GM18508 (cell line): ENCODE data around the gene TRIP12.
"Not testable (repeated sequence)": the region's sequence is repeated elsewhere in the genome, so short reads cannot be mapped to it uniquely, and the experiment has no call there.

Experiments
- ATAC-seq: cut with Tn5 transposase; IDR thresholded peaks from one replicate; pipeline ENCODE4 v1.9.1; 2021; ENCODE audit warnings: moderate number of reproducible peaks; ENCODE audit not compliant: insufficient read depth, unreplicated experiment

TRIP12 gene

GRCh38 chr2:229921101-229921891, 513 bp downstream of the TRIP12 start:
- no peak for ATAC-seq

- ATAC-seq = no peak
Measured at GRCh38 chr2:229920011-229920641, 1.7 kb downstream of the TRIP12 start.

DNA sequence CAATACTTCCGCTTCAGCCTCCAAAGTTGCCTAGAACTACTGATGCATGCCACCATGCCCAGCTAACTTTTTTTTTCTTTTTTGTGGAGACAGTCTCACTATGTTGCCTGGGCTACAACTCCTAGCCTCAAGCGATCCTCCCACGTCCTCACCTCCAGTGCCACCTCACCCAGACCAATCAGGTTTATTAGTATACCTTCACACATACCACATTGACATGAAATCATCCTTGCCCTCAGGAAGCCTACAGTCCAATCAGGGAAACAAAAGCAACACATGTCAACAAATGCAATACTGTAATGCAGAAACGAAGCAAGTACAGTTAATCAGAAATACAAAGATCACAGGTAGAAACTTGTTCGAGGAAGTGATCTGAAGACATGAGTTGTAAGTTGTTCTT, 4.0 kb downstream of the TRIP12 start:
- ATAC-seq = no peak

DNA sequence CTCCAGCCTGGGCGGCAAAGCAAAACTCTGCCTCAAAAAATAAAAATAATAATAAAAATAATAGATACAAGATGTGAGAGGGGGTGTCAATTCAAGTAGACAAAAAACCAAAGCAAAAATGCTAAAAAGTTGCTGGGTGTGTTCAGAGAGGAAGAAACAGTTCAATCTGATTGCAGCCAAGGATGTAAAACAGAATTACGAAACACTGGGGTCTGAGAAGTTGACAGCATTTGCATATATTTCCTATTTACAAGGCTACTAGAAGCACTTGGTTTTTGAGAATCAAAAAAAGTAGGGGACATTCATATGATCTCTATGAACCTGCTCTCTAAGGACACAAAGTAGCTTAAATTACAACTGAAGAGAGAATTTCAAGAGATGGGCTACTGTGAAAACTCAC, 7.6 kb downstream of the TRIP12 start:
- ATAC-seq = no peak

DNA sequence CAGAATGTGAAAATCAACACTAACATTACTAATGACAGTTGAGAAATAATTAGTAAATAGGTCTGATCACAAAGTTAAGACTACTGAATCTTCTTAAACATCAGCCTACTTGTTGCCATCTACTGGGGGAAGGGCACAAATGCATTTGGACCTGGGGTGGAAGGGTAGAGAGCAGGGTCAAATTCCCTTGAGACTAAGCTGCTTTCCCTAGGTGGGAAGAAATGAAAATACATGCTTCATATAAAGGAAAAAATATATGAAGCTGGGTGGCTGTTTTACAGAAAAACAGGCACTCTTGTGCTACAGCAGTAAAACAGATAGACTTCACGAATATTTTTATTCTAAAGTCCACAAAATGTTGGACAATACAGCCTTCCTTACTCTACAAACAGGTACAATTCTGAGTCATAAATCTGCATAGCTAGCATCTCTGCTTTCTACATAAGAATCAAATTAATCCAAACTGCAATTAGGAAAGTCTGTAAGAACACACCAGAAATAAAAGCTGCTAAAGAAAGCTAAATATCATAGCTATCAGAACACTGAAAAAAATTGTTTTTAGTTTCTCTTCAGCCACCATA, 10.9 kb downstream of the TRIP12 start:
- ATAC-seq = no peak

- no peak for ATAC-seq
Measured at GRCh38 chr2:229910147-229910831, 11.5 kb downstream of the TRIP12 start.

- ATAC-seq = no peak
Measured at GRCh38 chr2:229909090-229909489, 12.7 kb downstream of the TRIP12 start.

DNA sequence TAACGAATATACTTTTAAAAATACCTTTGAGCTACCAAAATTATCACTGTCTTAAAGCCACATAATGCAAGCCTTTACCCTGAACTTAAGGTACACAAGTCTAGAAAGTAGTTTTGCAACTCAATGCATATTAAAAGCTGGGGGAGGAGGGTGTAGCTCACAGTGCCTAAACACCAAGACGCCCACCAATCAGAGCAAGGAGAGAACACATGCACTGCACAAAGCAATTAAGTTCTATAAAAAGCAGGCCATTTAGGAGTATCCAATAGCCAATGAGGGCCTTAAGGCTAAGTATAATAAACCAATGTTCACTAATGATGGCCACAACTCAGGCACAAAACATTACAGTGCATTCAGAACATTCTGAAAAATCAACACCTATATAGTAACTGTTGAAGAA, 16.2 kb downstream of the TRIP12 start:
- no peak for ATAC-seq

GRCh38 chr2:229903037-229903436, 18.8 kb downstream of the TRIP12 start:
- no peak for ATAC-seq

DNA sequence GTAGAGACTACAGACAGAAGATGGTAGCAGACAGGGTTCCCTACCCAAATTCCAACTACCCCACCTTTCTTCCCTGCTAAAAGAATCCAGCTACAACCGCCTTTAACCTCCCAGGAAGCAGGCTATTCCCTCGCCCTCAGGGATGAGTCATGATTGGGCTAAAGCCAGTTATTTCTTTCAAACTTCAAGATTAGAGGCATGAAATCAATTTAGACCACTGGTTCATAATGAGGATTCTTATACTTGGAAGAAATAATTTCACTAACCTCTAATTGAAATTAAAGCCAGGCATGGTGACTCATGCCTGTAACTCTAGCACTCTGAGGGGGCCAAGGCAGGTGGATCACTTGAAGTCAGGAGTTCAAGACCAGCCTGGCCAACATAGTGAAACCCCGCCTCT, 20.0 kb downstream of the TRIP12 start:
- ATAC-seq = no peak

DNA sequence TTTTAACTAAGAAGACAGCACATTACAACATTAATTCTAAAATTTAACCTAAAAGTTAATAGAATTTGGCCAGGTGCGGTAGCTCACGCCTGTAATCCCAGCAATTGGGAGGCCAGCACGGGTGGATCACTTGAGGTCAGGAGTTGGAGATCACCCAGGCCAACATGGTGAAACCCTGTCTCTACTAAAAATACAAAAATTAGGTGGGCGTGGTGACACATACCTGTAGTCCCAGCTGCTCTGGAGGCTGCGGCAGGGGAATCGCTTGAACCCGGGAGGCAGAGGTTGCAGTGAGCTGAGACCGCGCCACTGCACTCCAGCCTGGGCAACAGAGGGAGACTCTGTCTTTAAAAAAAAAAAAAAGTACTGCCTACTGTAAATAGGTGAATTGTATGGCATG, 21.3 kb downstream of the TRIP12 start:
- not testable (repeated sequence) for ATAC-seq

GRCh38 chr2:229900012-229900411, 21.8 kb downstream of the TRIP12 start:
- no peak for ATAC-seq

GRCh38 chr2:229899604-229900003, 22.2 kb downstream of the TRIP12 start:
- ATAC-seq = no peak

DNA sequence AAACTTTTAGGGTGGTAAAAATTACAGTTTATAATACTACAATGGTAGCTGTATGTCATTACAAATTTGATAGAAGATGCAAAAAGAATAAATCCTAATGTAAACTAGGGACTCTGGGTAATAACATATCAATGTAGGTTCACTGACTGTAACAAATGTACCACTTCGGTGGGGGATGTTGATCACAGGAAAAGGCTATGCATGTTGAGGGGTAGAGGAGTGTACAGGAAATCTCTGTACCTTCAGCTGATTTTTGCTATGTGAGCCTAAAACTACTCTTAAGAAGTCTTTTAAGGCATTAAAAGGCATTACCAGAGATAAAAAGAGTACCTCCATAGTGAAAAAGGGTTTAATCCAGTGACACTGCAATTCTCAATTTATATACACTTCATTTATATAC, 25.0 kb downstream of the TRIP12 start:
- ATAC-seq = no peak

DNA sequence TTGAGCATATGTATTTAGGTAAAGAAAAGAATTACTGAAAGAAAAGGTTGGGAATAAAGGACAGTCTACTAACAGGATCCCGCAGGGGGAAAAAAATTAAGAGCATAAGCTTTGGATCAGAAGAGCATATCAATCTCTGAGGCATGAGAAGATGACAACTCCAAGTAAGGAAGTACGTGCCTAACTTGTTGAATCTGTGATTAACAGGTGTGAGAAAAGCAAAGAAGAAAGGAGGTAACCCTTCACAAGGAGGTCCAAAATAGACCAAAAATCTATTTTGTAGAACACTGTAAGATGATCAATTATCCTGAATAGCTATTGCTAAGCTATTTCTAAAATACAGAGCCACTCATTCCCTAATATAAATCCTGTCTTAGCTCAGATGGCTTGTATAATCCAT, 32.8 kb downstream of the TRIP12 start:
- no peak for ATAC-seq

GRCh38 chr2:229888031-229888430, 33.8 kb downstream of the TRIP12 start:
- ATAC-seq = no peak

DNA sequence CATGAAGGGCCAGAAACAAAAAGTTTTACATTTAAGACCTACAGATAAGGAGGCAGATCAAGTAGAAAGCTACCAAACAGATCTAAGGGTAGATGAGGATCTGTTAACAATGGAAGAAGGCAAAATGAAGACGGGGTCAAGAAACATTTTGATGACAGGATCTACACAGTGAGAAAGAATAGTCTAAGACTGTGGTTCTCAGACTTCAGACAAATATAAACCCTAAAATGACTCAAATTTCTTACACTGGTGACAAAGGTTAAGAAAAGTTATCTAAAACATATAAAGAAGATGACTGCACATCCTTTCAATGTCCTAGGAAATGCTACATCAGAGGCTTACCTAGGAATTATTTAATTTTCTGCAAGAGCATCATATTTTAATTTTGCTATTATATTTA, 34.4 kb downstream of the TRIP12 start:
- no peak for ATAC-seq

DNA sequence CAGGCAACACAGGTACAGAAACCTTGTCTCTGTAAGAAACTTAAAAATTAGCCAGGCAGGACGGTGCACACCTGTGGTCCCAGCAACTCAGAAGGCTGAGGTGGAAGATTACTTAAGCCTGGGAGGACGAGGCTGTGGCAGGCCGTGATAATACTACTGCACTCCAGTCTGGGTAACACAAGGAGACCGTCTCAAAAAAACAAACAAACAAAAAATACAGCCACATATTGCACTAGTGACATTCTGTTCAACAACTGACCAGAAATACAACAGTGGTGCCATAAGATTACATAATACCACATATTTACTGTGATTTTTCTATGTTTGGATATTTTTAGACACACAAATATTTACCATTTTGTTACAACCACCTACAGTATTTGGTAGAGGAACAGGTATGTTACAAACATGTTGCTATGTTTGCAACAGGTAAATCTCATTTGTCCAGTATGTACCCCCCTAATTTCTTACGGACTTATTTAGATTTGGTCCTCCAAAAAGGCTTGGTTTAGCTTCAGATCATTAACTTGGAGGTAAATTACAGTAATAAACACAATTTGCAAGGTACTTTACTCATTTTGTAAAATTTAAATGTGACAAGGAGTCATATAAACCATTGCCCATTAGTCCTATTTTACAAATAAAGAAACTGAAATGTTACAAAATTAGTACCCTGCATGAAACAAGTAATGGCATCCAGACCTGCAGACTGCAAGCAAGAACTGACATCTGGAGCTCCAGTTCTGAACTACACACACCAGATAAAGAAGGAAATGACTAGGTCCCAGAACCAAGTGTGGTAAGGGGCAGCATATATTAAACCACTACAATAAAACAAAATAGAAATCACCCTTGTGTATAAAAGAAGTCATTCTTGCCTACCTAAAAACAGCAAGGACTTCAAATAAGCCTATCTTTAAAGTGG, 36.8 kb downstream of the TRIP12 start:
- ATAC-seq = peak; percentile 74

DNA sequence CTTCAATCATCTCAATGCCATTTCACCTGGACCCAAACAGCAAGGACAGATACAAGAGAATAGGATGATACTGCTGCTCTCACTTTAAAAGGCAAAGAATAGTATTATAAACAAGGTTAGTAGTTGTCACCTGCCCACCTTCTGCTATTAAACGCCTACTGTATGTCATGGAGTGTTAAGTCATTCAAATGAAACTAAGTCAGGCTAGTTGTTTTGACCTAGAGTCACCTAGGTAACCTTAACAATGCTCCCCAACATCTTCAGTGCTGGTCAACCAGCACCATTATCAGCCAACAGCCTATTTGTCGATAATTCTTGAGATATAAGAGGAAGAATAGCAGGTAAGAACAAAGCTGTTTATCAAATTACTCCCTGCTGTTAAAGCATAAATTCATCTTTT, 39.2 kb downstream of the TRIP12 start:
- no peak for ATAC-seq
